GM23338 (cell line): Measurements from ENCODE around the gene SLC9C2. TPM values are rescaled to one million over a fixed set of nuclear protein-coding genes. Genes with fewer than 3 reads are reported as not detected.

Experiments
- ATAC-seq: fragments of 200-7000 bp; cut with Tn5 transposase; 3 replicates; pipeline ENCODE4 v1.9.1; 2020
- DNase-seq: peaks from one replicate; pipeline ENCODE4 v3.0.0-alpha.2; 2015; ENCODE audit warnings: low spot score
- H2AFZ ChIP-seq: fragments of 200-600 bp; sonication (generic); 2 replicates; pipeline ENCODE4 v1.8.0; 2016; ENCODE audit warnings: antibody characterized with exemption, mild to moderate bottlenecking, moderate library complexity
- H3F3A ChIP-seq: fragments of 200-600 bp; sonication (generic); replicated peaks from 2 replicates; pipeline ENCODE4 v1.8.0; 2017; ENCODE audit warnings: antibody characterized with exemption, mixed run types, low read depth
- H3K27ac ChIP-seq: fragments of 200-600 bp; sonication (generic); 2 replicates; pipeline ENCODE4 v1.6.1; 2016; ENCODE audit warnings: low read depth
- H3K27me3 ChIP-seq: fragments of 200-600 bp; sonication (generic); 2 replicates; pipeline ENCODE4 v1.8.0; 2016; ENCODE audit warnings: mild to moderate bottlenecking, mixed run types, moderate library complexity; ENCODE audit not compliant: insufficient read depth
- H3K36me3 ChIP-seq: fragments of 200-600 bp; sonication (generic); 2 replicates; pipeline ENCODE4 v1.8.0; 2016; ENCODE audit warnings: mild to moderate bottlenecking; ENCODE audit not compliant: insufficient read depth
- H3K4me1 ChIP-seq: fragments of 200-600 bp; sonication (generic); 2 replicates; pipeline ENCODE4 v1.8.0; 2016; ENCODE audit warnings: mild to moderate bottlenecking, moderate library complexity; ENCODE audit not compliant: insufficient read depth
- H3K4me2 ChIP-seq: fragments of 200-600 bp; sonication (generic); 2 replicates; pipeline ENCODE4 v1.7.1; 2017; ENCODE audit warnings: mixed run types
- H3K4me3 ChIP-seq: fragments of 200-600 bp; sonication (generic); 2 replicates; pipeline ENCODE4 v1.6.1; 2016; ENCODE audit warnings: mixed run types
- H3K79me2 ChIP-seq: fragments of 200-600 bp; sonication (generic); replicated peaks from 2 replicates; pipeline ENCODE4 v1.8.0; 2017; ENCODE audit warnings: mild to moderate bottlenecking; ENCODE audit not compliant: insufficient read depth
- H3K9me2 ChIP-seq: fragments of 200-600 bp; sonication (generic); 2 replicates; pipeline ENCODE4 v1.8.0; 2017; ENCODE audit not compliant: insufficient read depth
- H4K20me1 ChIP-seq: fragments of 200-600 bp; sonication (generic); replicated peaks from 2 replicates; pipeline ENCODE4 v1.8.0; 2017; ENCODE audit warnings: mild to moderate bottlenecking; ENCODE audit not compliant: insufficient read depth
- H3K27ac Mint-ChIP-seq: 2 replicates; pipeline ENCODE4 v1.8.0; 2020; ENCODE audit warnings: inconsistent platforms, mild to moderate bottlenecking, moderate library complexity, mixed read lengths
- H3K27me3 Mint-ChIP-seq: 3 replicates; pipeline ENCODE4 v1.8.0; 2022; ENCODE audit warnings: low read depth, mild to moderate bottlenecking, moderate library complexity, mixed read lengths, inconsistent platforms; ENCODE audit not compliant: insufficient read depth, poor library complexity
- H3K36me3 Mint-ChIP-seq: 3 replicates; pipeline ENCODE4 v1.8.0; 2021; ENCODE audit warnings: low read depth, mild to moderate bottlenecking, inconsistent platforms, moderate library complexity, mixed read lengths
- H3K4me1 Mint-ChIP-seq: 3 replicates; pipeline ENCODE4 v1.8.0; 2020; ENCODE audit warnings: mild to moderate bottlenecking, inconsistent platforms, mixed read lengths
- H3K4me3 Mint-ChIP-seq: 3 replicates; pipeline ENCODE4 v1.8.0; 2021; ENCODE audit warnings: moderate library complexity, mild to moderate bottlenecking, inconsistent platforms, mixed read lengths
- H3K9me3 Mint-ChIP-seq: 3 replicates; pipeline ENCODE4 v1.8.0; 2020; ENCODE audit warnings: moderate library complexity, mild to moderate bottlenecking, inconsistent platforms, mixed read lengths
- CREB1 ChIP-seq: fragments of 250-450 bp; sonication (Bioruptor Pico); IDR thresholded peaks from 2 replicates; pipeline ENCODE4 v1.5.0; 2020; ENCODE audit warnings: low read depth, mild to moderate bottlenecking, moderate library complexity
- EZH2 ChIP-seq: fragments of 200-600 bp; sonication (generic); IDR thresholded peaks from one replicate; pipeline ENCODE4 v1.8.0; 2017; ENCODE audit warnings: antibody characterized with exemption, mild to moderate bottlenecking, low read depth; ENCODE audit not compliant: unreplicated experiment
- NANOG ChIP-seq: IDR thresholded peaks from 2 replicates; pipeline ENCODE4 v1.6.1; 2016; ENCODE audit warnings: antibody characterized with exemption, borderline replicate concordance
- STAT1 ChIP-seq: IDR thresholded peaks from one replicate; pipeline ENCODE4 v1.6.1; 2016; ENCODE audit warnings: antibody characterized with exemption; ENCODE audit not compliant: unreplicated experiment
- ZNF114 ChIP-seq: fragments of 250-450 bp; sonication (Bioruptor Pico); IDR thresholded peaks from 2 replicates; pipeline ENCODE4 v1.5.0; 2020; ENCODE audit warnings: mild to moderate bottlenecking, moderate library complexity
- ZNF331 ChIP-seq: fragments of 250-450 bp; sonication (Bioruptor Pico); IDR thresholded peaks from 2 replicates; pipeline ENCODE4 v1.5.0; 2020; ENCODE audit warnings: low read depth, mild to moderate bottlenecking, moderate library complexity
- polyA plus RNA-seq: library from polyadenylated mRNA; unstranded; fragments of >200 nt; fragmentation: Nextera tagmentation; extraction: Ambion mirVana; gene quantifications from 2 replicates; pipeline ENCODE4 v1.2.1, GENCODE V29; 2016
- total RNA-seq: library from RNA; depleted of rRNA; stranded (reverse); fragments of >200 nt; shearing (Covaris generic); gene quantifications from 2 replicates; pipeline ENCODE4 v1.2.3, GENCODE V29; 2014
- TF ChIP-seq, protein P1 (sequence below): IDR thresholded peaks from one replicate; pipeline ENCODE4 v1.6.1; 2018; ENCODE audit warnings: antibody characterized with exemption; ENCODE audit not compliant: unreplicated experiment
- TF ChIP-seq, protein P2 (sequence below): fragments of 250-450 bp; sonication (Bioruptor Pico); IDR thresholded peaks from 2 replicates; pipeline ENCODE4 v1.5.0; 2020; ENCODE audit warnings: mild to moderate bottlenecking, moderate library complexity
- TF ChIP-seq, protein P3 (sequence below): IDR thresholded peaks from 2 replicates; pipeline ENCODE4 v1.6.1; 2016; ENCODE audit warnings: antibody characterized with exemption

SLC9C2 gene
- total and polyA plus RNA-seq, 2 experiments from 2014 or later = not detected

DNA sequence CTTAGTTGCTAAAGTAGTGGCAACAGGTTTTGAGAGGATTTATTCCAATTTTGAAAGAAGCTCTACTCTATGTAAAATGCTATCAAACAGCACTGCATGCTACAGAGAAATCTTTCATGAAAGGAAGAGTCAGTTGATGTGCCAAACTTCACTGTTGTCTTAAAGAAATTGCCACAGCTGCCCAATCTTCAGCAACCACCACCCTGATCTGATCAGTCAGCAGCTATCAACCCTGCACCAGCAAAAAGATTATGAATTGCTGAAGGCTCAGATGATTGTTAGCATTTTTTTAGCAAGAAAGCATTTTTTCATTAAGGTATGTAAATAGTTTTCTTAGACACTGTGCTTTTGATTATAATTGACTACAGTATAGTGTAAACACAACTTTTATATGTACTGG is 49.6 kb downstream of the SLC9C2 start:
- H3K27me3 ChIP-seq = no peaks in the 10 kb centered on the region
- no peaks in the 10 kb centered on the region for H3K27me3 Mint-ChIP-seq
- H3K4me1 ChIP-seq = peaks cover 7% of the 10 kb centered on the region; the same call in 1 of the 2 replicates
- peaks cover 6% of the 10 kb centered on the region; the same call in 1 of the 3 replicates for H3K4me1 Mint-ChIP-seq
- DNase-seq (no peak), ATAC-seq (no peak)
- no peak overlapping the region for H3K27ac Mint-ChIP-seq
- H3F3A ChIP-seq = no peaks in the 10 kb centered on the region
- no peaks in the 10 kb centered on the region for H4K20me1 ChIP-seq
- no peak for TF ChIP-seq CREB1 (CRISPR knock-in tag)
- no peaks in the 10 kb centered on the region for H3K9me2 ChIP-seq
- no peaks in the 10 kb centered on the region for H3K36me3 ChIP-seq
- no peak overlapping the region for H3K27ac ChIP-seq
- H3K36me3 Mint-ChIP-seq = no peaks in the 10 kb centered on the region
- no peak overlapping the region for H2AFZ ChIP-seq
- no peaks in the 10 kb centered on the region for H3K9me3 Mint-ChIP-seq
- H3K79me2 ChIP-seq = no peaks in the 10 kb centered on the region
- H3K4me3 ChIP-seq = no peak overlapping the region
- H3K4me3 Mint-ChIP-seq = no peak overlapping the region
- H3K4me2 ChIP-seq = no peak overlapping the region

DNA sequence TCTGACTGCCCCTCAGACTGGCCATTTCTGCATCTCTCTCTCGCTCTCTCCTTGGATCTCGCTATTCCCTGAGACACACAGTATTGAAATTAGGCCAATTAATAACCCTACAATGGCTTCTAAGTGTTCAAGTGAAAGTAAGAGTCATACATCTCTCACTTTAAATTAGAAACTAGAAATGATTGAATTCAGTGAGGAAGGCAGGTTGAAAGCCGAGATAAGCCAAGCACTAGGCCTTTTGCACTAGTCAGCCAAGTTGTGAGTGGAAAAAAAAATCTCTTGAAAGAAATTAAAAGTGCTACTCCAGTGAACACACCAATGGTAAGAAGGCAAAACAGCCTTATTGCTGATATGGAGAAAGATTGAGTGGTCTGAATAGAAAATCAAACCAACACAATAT is 51.2 kb downstream of the SLC9C2 start:
- no peaks in the 10 kb centered on the region for H3F3A ChIP-seq
- no peak overlapping the region for H3K27ac ChIP-seq
- H2AFZ ChIP-seq = no peak overlapping the region
- H3K79me2 ChIP-seq = no peaks in the 10 kb centered on the region
- Mint-ChIP-seq H3K4me1 (peaks cover 6% of the 10 kb centered on the region; the same call in 1 of the 3 replicates), H3K36me3 (no peaks in the 10 kb centered on the region), H3K27me3 (no peaks in the 10 kb centered on the region), H3K4me3 (no peak overlapping the region), H3K9me3 (no peaks in the 10 kb centered on the region), H3K27ac (no peak overlapping the region)
- DNase-seq = no peak
- ATAC-seq = no peak
- H4K20me1 ChIP-seq = no peaks in the 10 kb centered on the region
- H3K36me3 ChIP-seq = no peaks in the 10 kb centered on the region
- H3K9me2 ChIP-seq = no peaks in the 10 kb centered on the region
- H3K4me3 ChIP-seq = no peak overlapping the region
- peaks cover 7% of the 10 kb centered on the region; the same call in 1 of the 2 replicates for H3K4me1 ChIP-seq
- no peaks in the 10 kb centered on the region for H3K27me3 ChIP-seq
- no peak overlapping the region for H3K4me2 ChIP-seq
- no peak for TF ChIP-seq ZNF114 (CRISPR knock-in tag)
- TF ChIP-seq ZNF331 = no peak
- no peak for TF ChIP-seq CREB1 (CRISPR knock-in tag)
- no peak for TF ChIP-seq EZH2
- TF ChIP-seq, protein P1, sequence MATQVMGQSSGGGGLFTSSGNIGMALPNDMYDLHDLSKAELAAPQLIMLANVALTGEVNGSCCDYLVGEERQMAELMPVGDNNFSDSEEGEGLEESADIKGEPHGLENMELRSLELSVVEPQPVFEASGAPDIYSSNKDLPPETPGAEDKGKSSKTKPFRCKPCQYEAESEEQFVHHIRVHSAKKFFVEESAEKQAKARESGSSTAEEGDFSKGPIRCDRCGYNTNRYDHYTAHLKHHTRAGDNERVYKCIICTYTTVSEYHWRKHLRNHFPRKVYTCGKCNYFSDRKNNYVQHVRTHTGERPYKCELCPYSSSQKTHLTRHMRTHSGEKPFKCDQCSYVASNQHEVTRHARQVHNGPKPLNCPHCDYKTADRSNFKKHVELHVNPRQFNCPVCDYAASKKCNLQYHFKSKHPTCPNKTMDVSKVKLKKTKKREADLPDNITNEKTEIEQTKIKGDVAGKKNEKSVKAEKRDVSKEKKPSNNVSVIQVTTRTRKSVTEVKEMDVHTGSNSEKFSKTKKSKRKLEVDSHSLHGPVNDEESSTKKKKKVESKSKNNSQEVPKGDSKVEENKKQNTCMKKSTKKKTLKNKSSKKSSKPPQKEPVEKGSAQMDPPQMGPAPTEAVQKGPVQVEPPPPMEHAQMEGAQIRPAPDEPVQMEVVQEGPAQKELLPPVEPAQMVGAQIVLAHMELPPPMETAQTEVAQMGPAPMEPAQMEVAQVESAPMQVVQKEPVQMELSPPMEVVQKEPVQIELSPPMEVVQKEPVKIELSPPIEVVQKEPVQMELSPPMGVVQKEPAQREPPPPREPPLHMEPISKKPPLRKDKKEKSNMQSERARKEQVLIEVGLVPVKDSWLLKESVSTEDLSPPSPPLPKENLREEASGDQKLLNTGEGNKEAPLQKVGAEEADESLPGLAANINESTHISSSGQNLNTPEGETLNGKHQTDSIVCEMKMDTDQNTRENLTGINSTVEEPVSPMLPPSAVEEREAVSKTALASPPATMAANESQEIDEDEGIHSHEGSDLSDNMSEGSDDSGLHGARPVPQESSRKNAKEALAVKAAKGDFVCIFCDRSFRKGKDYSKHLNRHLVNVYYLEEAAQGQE = no peak
- TF ChIP-seq NANOG = no peak
- TF ChIP-seq, protein P2, sequence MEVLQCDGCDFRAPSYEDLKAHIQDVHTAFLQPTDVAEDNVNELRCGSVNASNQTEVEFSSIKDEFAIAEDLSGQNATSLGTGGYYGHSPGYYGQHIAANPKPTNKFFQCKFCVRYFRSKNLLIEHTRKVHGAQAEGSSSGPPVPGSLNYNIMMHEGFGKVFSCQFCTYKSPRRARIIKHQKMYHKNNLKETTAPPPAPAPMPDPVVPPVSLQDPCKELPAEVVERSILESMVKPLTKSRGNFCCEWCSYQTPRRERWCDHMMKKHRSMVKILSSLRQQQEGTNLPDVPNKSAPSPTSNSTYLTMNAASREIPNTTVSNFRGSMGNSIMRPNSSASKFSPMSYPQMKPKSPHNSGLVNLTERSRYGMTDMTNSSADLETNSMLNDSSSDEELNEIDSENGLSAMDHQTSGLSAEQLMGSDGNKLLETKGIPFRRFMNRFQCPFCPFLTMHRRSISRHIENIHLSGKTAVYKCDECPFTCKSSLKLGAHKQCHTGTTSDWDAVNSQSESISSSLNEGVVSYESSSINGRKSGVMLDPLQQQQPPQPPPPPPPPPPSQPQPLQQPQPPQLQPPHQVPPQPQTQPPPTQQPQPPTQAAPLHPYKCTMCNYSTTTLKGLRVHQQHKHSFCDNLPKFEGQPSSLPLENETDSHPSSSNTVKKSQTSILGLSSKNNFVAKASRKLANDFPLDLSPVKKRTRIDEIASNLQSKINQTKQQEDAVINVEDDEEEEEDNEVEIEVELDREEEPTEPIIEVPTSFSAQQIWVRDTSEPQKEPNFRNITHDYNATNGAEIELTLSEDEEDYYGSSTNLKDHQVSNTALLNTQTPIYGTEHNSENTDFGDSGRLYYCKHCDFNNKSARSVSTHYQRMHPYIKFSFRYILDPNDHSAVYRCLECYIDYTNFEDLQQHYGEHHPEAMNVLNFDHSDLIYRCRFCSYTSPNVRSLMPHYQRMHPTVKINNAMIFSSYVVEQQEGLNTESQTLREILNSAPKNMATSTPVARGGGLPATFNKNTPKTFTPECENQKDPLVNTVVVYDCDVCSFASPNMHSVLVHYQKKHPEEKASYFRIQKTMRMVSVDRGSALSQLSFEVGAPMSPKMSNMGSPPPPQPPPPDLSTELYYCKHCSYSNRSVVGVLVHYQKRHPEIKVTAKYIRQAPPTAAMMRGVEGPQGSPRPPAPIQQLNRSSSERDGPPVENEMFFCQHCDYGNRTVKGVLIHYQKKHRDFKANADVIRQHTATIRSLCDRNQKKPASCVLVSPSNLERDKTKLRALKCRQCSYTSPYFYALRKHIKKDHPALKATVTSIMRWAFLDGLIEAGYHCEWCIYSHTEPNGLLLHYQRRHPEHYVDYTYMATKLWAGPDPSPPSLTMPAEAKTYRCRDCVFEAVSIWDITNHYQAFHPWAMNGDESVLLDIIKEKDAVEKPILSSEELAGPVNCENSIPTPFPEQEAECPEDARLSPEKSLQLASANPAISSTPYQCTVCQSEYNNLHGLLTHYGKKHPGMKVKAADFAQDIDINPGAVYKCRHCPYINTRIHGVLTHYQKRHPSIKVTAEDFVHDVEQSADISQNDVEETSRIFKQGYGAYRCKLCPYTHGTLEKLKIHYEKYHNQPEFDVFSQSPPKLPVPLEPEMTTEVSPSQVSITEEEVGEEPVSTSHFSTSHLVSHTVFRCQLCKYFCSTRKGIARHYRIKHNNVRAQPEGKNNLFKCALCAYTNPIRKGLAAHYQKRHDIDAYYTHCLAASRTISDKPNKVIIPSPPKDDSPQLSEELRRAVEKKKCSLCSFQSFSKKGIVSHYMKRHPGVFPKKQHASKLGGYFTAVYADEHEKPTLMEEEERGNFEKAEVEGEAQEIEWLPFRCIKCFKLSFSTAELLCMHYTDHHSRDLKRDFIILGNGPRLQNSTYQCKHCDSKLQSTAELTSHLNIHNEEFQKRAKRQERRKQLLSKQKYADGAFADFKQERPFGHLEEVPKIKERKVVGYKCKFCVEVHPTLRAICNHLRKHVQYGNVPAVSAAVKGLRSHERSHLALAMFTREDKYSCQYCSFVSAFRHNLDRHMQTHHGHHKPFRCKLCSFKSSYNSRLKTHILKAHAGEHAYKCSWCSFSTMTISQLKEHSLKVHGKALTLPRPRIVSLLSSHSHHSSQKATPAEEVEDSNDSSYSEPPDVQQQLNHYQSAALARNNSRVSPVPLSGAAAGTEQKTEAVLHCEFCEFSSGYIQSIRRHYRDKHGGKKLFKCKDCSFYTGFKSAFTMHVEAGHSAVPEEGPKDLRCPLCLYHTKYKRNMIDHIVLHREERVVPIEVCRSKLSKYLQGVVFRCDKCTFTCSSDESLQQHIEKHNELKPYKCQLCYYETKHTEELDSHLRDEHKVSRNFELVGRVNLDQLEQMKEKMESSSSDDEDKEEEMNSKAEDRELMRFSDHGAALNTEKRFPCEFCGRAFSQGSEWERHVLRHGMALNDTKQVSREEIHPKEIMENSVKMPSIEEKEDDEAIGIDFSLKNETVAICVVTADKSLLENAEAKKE (CRISPR knock-in tag) = no peak
- TF ChIP-seq STAT1 = no peak
- TF ChIP-seq, protein P3, sequence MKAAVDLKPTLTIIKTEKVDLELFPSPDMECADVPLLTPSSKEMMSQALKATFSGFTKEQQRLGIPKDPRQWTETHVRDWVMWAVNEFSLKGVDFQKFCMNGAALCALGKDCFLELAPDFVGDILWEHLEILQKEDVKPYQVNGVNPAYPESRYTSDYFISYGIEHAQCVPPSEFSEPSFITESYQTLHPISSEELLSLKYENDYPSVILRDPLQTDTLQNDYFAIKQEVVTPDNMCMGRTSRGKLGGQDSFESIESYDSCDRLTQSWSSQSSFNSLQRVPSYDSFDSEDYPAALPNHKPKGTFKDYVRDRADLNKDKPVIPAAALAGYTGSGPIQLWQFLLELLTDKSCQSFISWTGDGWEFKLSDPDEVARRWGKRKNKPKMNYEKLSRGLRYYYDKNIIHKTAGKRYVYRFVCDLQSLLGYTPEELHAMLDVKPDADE = no peak
